Measurements from ENCODE around the gene WSB2. TPM values are rescaled to one million over a fixed set of nuclear protein-coding genes. Genes with fewer than 3 reads are reported as not detected.

Gene WSB2
- total and polyA plus RNA-seq, 9 of the 15 experiments (the other 6 are each of a cell fraction or from before 2014, with no cell fraction given): 31.4 to 77.6 (median 52.6) TPM

GRCh38 chr12:118061011-118061872 is at the start of gene WSB2 (continued):
- TF ChIP-seq ZNF398 (CRISPR knock-in tag; IDR thresholded peaks at IDR 0.05): no peak
- no peak for TF ChIP-seq STAT5B (CRISPR knock-in tag; IDR thresholded peaks at IDR 0.05)
- no peak for TF ChIP-seq NEUROD1 (IDR thresholded peaks at IDR 0.05; ENCODE audit: borderline replicate concordance, low read depth, low read length, partially characterized antibody)
- TF ChIP-seq TEAD2 (tag; IDR thresholded peaks at IDR 0.05): no peak
- TF ChIP-seq SP1 (CRISPR knock-in tag; IDR thresholded peaks at IDR 0.05): no peak
- TF ChIP-seq NR0B1 (IDR thresholded peaks at IDR 0.05; ENCODE audit: partially characterized antibody): no peak
- TF ChIP-seq ZBTB5 (IDR thresholded peaks at IDR 0.05): no peak
- no peak for TF ChIP-seq PREB (CRISPR knock-in tag; IDR thresholded peaks at IDR 0.05)
- TF ChIP-seq MEIS2 (IDR thresholded peaks at IDR 0.05; ENCODE audit: partially characterized antibody): no peak
- TF ChIP-seq STAT6 (CRISPR knock-in tag; IDR thresholded peaks at IDR 0.05): no peak
- peak in 1 of 3 experiments; percentile 29 for TF ChIP-seq YY1 (IDR thresholded peaks at IDR 0.05; ENCODE audit: borderline replicate concordance in 1 of 3, control insufficient read depth in 1 of 3, extremely low read depth in 1 of 3, insufficient read depth in 3 of 3, insufficient read length in 1 of 3, insufficient replicate concordance in 2 of 3, low read depth in 1 of 3, low read length in 2 of 3)
- no peak for TF ChIP-seq HDAC3 (IDR thresholded peaks at IDR 0.05; ENCODE audit: borderline replicate concordance, partially characterized antibody)
- TF ChIP-seq ZNF23 (CRISPR knock-in tag; IDR thresholded peaks at IDR 0.05): no peak
- TF ChIP-seq MEF2A (IDR thresholded peaks at IDR 0.05; ENCODE audit: control insufficient read depth, low read depth, low read length): no peak
- peak; percentile 11 for TF ChIP-seq ASH1L (IDR thresholded peaks at IDR 0.05; ENCODE audit: borderline replicate concordance, low read depth, partially characterized antibody)
- TF ChIP-seq IFI16 (CRISPR knock-in tag; IDR thresholded peaks at IDR 0.05): no peak

Measured in K562 (cell line).